Ovary (tissue), 10 donors: Measurements from ENCODE around the gene BRD3. TPM values are rescaled to one million over a fixed set of nuclear protein-coding genes. Genes with fewer than 3 reads are reported as not detected.

Experiments used
- DNase-seq, 5 donors: peaks; one replicate each; pipeline ENCODE4 v3.0.0-alpha.2; 2019 to 2020
- H3K27ac ChIP-seq, 2 donors: fragments of 200-600 bp; one replicate each; pipeline versions ENCODE4 v1.5.1 to v1.8.0; 2019 to 2022
- H3K27me3 ChIP-seq: fragments of 200-600 bp; one replicate; pipeline ENCODE4 v1.8.0; 2022
- H3K36me3 ChIP-seq: fragments of 200-600 bp; sonication (generic); one replicate; pipeline ENCODE4 v1.5.1; 2019
- H3K4me1 ChIP-seq: one replicate; pipeline ENCODE4 v1.8.1; 2013; ENCODE audit warnings: mild to moderate bottlenecking, moderate library complexity; ENCODE audit not compliant: insufficient read depth
- H3K4me3 ChIP-seq: fragments of 200-600 bp; sonication (generic); one replicate; pipeline ENCODE4 v1.5.1; 2017
- H3K9me3 ChIP-seq, 2 donors: fragments of 200-600 bp in 1 of 2; sonication (generic) in 1 of 2; one replicate each; pipeline versions ENCODE4 v1.5.1 to v1.8.1; 2013 to 2019; ENCODE audit warnings: mild to moderate bottlenecking in 1 of 2, moderate library complexity in 1 of 2
- EP300 ChIP-seq: sonication (generic); formaldehyde crosslinking; IDR thresholded peaks from one replicate; pipeline ENCODE4 v1.6.1; 2017; ENCODE audit warnings: antibody characterized with exemption
- POLR2A ChIP-seq: fragments of 450-650 bp; IDR thresholded peaks from one replicate; pipeline ENCODE4 v1.6.1; 2017; ENCODE audit warnings: antibody characterized with exemption, mild to moderate bottlenecking, moderate library complexity
- WGBS, 3 donors: extraction: QIAGEN DNeasy Blood & Tissue Kit in 1 of 3; methylation state at CpG; one replicate each; pipeline versions ENCODE4 v1.1.5 to v1.1.7; 2013 to 2017; 5-methylcytosine and 5-hydroxymethylcytosine counted together
- intact Hi-C, 4 donors: fragments of 100-400 bp; cut with DNase I; formaldehyde crosslinking; loops; one replicate each; pipeline versions ENCODE4 v1.11.0 to v1.15.1; 2022 to 2023
- long read RNA-seq, 3 donors: library from polyadenylated mRNA in 2 of 3; unstranded in 2 of 3; transcript quantifications; one replicate each; pipeline ENCODE4 v2.0.0 and lab custom pipeline, GENCODE V29; 2021 to 2026
- polyA plus RNA-seq, 2 donors: library from polyadenylated mRNA; stranded (reverse); fragments of 200-250 nt in 1 of 2; fragments of 350-450 nt in 1 of 2; fragmentation: Illumina TruSeq in 1 of 2; extraction: RNeasy Lipid Tissue Mini Kit (QIAGEN cat#74804) in 1 of 2; gene quantifications; one replicate each; pipeline ENCODE4 v1.2.3, GENCODE V29; 2013 to 2014
- total RNA-seq, 7 donors: library from RNA; depleted of rRNA in 2 of 7; stranded (reverse); fragments of >200 nt in 2 of 7; fragmentation: NEBNext Ultra II Directional in 3 of 7; extraction: Animal tissue kit (Norgen Biotek cat#: 25700) in 3 of 7; gene quantifications; one replicate each; pipeline versions ENCODE4 v1.1.0 to v1.2.4, GENCODE V29; 2016 to 2023
- TF ChIP-seq, protein P1 (sequence below), 3 donors: fragments of 450-650 bp in 2 of 3; fragments of 200-600 bp in 1 of 3; IDR thresholded peaks; one replicate each; pipeline versions ENCODE4 v1.5.1 to v1.8.0; 2016 to 2022; ENCODE audit warnings: antibody characterized with exemption in 3 of 3, mild to moderate bottlenecking in 1 of 3
- donor health status: DM: no; HTN: no; CAD: no; lungs with moderate emphysema.
- donor health status: DM: no; HTN: no; CAD: no.
- donor health status: Bipolar disorder and iron deficiency.
- donor health status: DM: yes; HTN: yes; CAD: no.
- donor health status: DM: no; HTN: no; CAD: no.
- donor health status: DM: yes; HTN: yes; CAD: no.

The BRD3 gene
- total RNA-seq (10 to 100 TPM; 15.9 to 52.1 (median 39.2) TPM), polyA plus RNA-seq (10 to 100 TPM; 14.9 to 17.1 TPM)
- long read RNA-seq, donor 1, full-length matches to known transcripts = 3 of 249 reads
- long read RNA-seq, donor 1, partial matches to known transcripts = 174 of 249 reads
- long read RNA-seq, donor 1, other reads (novel, unspliced or antisense) = 72 of 249 reads
- long read RNA-seq, donor 2, full-length matches to known transcripts = 5 of 14 reads
- long read RNA-seq, donor 2, partial matches to known transcripts = 9 of 14 reads
- long read RNA-seq, donor 2, other reads (novel, unspliced or antisense) = 0 of 14 reads
- long read RNA-seq, donor 3, full-length matches to known transcripts = 4 of 56 reads
- long read RNA-seq, donor 3, partial matches to known transcripts = 27 of 56 reads
- long read RNA-seq, donor 3, other reads (novel, unspliced or antisense) = 25 of 56 reads

DNA sequence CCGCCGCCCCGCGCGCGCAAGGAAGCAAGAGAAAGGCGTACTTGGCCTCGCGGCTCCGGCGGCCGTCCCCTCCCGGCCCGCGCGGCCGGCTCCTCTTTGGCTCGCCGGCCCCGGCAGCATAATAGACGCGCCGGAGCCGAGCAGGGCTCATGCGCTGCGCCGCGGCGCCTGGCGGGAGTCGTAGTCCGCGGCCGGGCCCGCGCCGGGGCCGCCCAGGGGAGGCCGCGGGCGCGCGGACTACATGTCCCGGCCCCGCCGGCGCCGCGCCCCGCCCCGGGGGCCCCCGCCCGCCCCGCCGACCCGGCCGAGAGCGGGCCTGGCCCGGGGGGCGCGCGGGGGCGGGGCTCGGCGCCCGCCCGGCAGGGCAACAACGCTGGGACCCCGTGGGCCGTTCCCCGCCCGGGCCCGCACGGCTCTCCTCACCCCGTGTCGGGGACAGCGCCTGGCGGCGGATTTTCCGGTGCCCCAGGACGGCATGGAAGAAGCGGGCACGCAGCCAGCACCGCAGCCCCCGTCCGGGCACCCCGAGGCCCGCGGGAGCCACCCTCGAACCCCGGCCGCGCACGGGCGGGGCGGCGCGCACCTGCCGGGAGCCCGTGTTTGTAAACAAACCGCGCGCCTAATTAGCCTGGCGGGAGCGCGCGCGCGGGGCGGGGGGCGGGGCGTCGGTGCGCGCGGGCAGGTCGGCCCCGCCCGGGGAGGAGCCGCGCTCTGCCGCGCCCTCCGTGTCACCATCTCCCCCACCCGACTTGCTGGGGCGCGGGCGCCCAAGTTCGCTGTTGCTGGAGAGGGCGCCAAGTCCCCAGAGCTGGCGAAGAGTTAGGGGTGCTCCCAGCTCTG, at the start of gene BRD3:
Gene BRD3, minus strand, starts transcription at position 123 of the 840 bp plus-strand sequence. CDS start 14,549 bp downstream, outside the sequence.
- Histone ChIP-seq H3K4me1 (peaks cover 15% of the 10 kb centered on the region), H3K27ac (peak within 1 kb of the TSS; percentile 76 to 91), H3K9me3 (no peaks in the 10 kb centered on the region), H3K4me3 (peak within 1 kb of the TSS; percentile 84), H3K36me3 (no peaks in the 10 kb centered on the region), H3K27me3 (no peaks in the 10 kb centered on the region)
- intact Hi-C loops = loop anchor here in 3 of 4 donors (5.0 kb wide), 1 partner anchor 69 kb away; the partner anchor contains the start of gene WDR5 (in 3 of the 3)
- WGBS, 3 donors = 0 to 1% (median 0%) methylated on average over 25 to 129 of the region's 131 CpGs
- peak; percentile 76 to 90 (median 83) for DNase-seq
- peak; percentile 31 for TF ChIP-seq POLR2A
- TF ChIP-seq, protein P1, sequence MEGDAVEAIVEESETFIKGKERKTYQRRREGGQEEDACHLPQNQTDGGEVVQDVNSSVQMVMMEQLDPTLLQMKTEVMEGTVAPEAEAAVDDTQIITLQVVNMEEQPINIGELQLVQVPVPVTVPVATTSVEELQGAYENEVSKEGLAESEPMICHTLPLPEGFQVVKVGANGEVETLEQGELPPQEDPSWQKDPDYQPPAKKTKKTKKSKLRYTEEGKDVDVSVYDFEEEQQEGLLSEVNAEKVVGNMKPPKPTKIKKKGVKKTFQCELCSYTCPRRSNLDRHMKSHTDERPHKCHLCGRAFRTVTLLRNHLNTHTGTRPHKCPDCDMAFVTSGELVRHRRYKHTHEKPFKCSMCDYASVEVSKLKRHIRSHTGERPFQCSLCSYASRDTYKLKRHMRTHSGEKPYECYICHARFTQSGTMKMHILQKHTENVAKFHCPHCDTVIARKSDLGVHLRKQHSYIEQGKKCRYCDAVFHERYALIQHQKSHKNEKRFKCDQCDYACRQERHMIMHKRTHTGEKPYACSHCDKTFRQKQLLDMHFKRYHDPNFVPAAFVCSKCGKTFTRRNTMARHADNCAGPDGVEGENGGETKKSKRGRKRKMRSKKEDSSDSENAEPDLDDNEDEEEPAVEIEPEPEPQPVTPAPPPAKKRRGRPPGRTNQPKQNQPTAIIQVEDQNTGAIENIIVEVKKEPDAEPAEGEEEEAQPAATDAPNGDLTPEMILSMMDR (IDR thresholded peaks at IDR 0.05) = peak in 1 of 3 donors; percentile 15
- no peak for TF ChIP-seq EP300

- H3K36me3 ChIP-seq = no peaks in the 10 kb centered on the region
- no peak for TF ChIP-seq EP300
- no peak for TF ChIP-seq POLR2A
- no peaks in the 10 kb centered on the region for H3K9me3 ChIP-seq
- WGBS, 3 donors = 68 to 81% (median 75%) methylated on average over 6 of the region's 6 CpGs
- no peaks in the 10 kb centered on the region for H3K27me3 ChIP-seq
- H3K4me1 ChIP-seq = no peaks in the 10 kb centered on the region
- H3K4me3 ChIP-seq = no peak overlapping the region
- no peak overlapping the region for H3K27ac ChIP-seq
- DNase-seq = no peak
- intact Hi-C loops = no loop called here
Measured at GRCh38 chr9:134112561-134112960, 44.7 kb upstream of the BRD3 start.

DNA sequence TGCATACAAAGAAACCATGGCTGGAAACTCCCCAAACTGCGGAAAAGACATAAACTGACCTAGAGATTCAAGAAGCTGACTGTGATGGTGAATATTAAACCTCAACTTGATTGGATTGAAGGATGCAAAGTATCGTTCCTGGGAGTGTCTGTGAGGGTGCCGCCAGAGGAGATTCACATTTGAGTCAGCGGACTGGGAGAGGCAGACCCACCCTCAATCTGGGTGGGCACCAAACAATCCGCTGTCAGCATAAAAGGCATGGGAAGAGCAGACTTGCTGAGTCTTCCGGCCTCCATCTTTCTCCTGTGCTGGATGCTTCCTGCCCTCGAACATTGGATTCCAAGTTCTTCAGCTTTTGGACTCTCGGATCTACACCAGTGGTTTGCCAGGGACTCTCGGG, 43.2 kb upstream of the BRD3 start:
- Histone ChIP-seq H3K9me3 (no peaks in the 10 kb centered on the region), H3K4me1 (no peaks in the 10 kb centered on the region), H3K27me3 (no peaks in the 10 kb centered on the region), H3K27ac (no peak overlapping the region), H3K36me3 (no peaks in the 10 kb centered on the region), H3K4me3 (no peak overlapping the region)
- 74 to 90% (median 81%) methylated on average over 9 of the region's 9 CpGs for WGBS, 3 donors
- TF ChIP-seq POLR2A (no peak), EP300 (no peak)
- TF ChIP-seq, protein P1 (IDR thresholded peaks at IDR 0.05) = no peak
- intact Hi-C loops = no loop called here
- DNase-seq = no peak

DNA sequence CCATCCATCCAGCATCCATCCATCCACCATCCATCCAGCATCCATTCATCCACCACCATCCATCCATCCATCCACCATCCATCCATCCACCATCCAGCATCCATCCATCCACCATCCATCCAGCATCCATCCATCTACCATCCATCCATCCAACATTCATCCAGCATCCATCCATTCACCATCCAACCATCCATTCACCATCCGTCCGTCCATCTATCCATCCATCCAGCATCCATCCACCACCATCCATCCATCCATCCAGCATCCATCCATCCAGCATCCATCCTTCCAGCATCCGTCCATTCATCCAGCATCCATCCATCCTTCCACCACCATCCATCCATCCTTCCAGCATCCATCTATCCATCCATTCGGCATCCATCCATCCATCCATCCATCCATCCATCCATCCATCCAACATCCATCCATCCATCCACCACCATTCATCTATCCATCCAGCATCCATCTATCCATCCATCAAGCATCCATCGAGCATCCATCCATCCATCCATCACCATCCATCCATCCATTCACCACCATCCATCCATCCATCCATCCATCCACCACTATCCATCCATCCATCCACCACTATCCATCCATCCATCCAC, 35.7 kb upstream of the BRD3 start:
- Histone ChIP-seq H3K4me3 (no peak overlapping the region), H3K27ac (no peak overlapping the region), H3K36me3 (no peaks in the 10 kb centered on the region), H3K4me1 (no peaks in the 10 kb centered on the region), H3K27me3 (no peaks in the 10 kb centered on the region), H3K9me3 (no peaks in the 10 kb centered on the region)
- DNase-seq = no peak
- TF ChIP-seq POLR2A (no peak), EP300 (no peak)
- TF ChIP-seq, protein P1 (IDR thresholded peaks at IDR 0.05) = no peak
- 68 to 74% (median 73%) methylated on average over 5 of the region's 5 CpGs for WGBS, 3 donors
- intact Hi-C loops = no loop called here
